Measurements from ENCODE around the gene LRG1. TPM values are rescaled to one million over a fixed set of nuclear protein-coding genes. Genes with fewer than 3 reads are reported as not detected.

Gene LRG1
- total and polyA plus RNA-seq, 9 of the 15 experiments (the other 6 are each of a cell fraction or from before 2014, with no cell fraction given), result 1.5 to 11.9 (median 8.7) TPM

GRCh38 chr19:4502282-4503131, 37.3 kb downstream of the LRG1 start:
- no peak overlapping the region for H2AFZ ChIP-seq (ENCODE audit: low read depth, low read length)
- peaks cover 5% of the 10 kb centered on the region; the same call in 1 of the 2 replicates for H4K20me1 ChIP-seq (replicated peaks; ENCODE audit: control insufficient read depth, insufficient read depth, low read length)
- intact Hi-C loops (cut with micrococcal nuclease), result no loop called here
- in situ Hi-C loops (cut with MboI), result no loop called here
- 0 out of 4 replicates have a peak overlapping the region, but pooled peaks of 1 of the 2 experiments have one; percentile 7 for H3K9ac ChIP-seq (ENCODE audit: insufficient read depth in 1 of 2, low read depth in 2 of 2, low read length in 2 of 2)
- no peaks in the 10 kb centered on the region for H3K79me2 ChIP-seq (ENCODE audit: control insufficient read depth, insufficient read depth, low read length)
- H3K4me1 ChIP-seq (replicated peaks in 1 of 2; ENCODE audit: control insufficient read depth in 2 of 2, insufficient read depth in 2 of 2, low read length in 2 of 2), result peaks cover 0 to 62% of the 10 kb centered on the region in 2 experiments; a peak in 2 of 5 replicates
- no TSS peak for BruUV-seq (replicated peaks)
- CTCF ChIA-PET (ENCODE audit: low intra/inter-chr PET ratio), result no interaction called here
- POLR2A ChIA-PET, result interaction anchor here (1.2 kb wide), 1 partner anchor 14 kb away, joined by 3 read pairs; no protein-coding TSS in a partner anchor
- DNase-seq (ENCODE audit: extremely low read depth in 1 of 4, low spot score in 3 of 4) (no peak), FAIRE-seq (no peak), ATAC-seq (no peak)
- H3K27me3 ChIP-seq (ENCODE audit: control insufficient read depth in 2 of 2, insufficient read depth in 2 of 2, low read length in 2 of 2), result no peaks in the 10 kb centered on the region
- H3K4me3 ChIP-seq, result no peak overlapping the region
- H3K36me3 ChIP-seq (ENCODE audit: control insufficient read depth, insufficient read depth, low read length), result peaks cover 34% of the 10 kb centered on the region; the same call in 1 of the 3 replicates
- peaks cover 3% of the 10 kb centered on the region for H3K9me1 ChIP-seq (ENCODE audit: control insufficient read depth, insufficient read depth, low read length)
- H3K27ac ChIP-seq (ENCODE audit: extremely low read depth, low read depth, low read length), result no peak overlapping the region
- WGBS (ENCODE audit: insufficient coverage, low coverage, missing lambda C conversion rate), result 85% methylated on average over 32 of the region's 37 CpGs
- no peak overlapping the region for H3K4me2 ChIP-seq (ENCODE audit: insufficient read depth, low read length)
- TF ChIP-seq POU5F1 (IDR thresholded peaks at IDR 0.05; ENCODE audit: borderline replicate concordance, low read depth, low read length, partially characterized antibody), result no peak
- TF ChIP-seq POLR2G (IDR thresholded peaks at IDR 0.05; ENCODE audit: low read depth, low read length), result 0 out of 2 replicates have a peak, but pooled peaks have one; percentile 12
- no peaks in the 10 kb centered on the region for H3K9me3 ChIP-seq (replicated peaks; ENCODE audit: control insufficient read depth, insufficient read depth, low read depth, low read length)

- 97% methylated on average over 20 of the region's 25 CpGs for WGBS (ENCODE audit: insufficient coverage, low coverage, missing lambda C conversion rate)
- FAIRE-seq (no peak), ATAC-seq (no peak), DNase-seq (ENCODE audit: extremely low read depth in 1 of 4, low spot score in 3 of 4) (no peak)
- H3K36me3 ChIP-seq (ENCODE audit: control insufficient read depth, insufficient read depth, low read length), result peaks cover 36% of the 10 kb centered on the region; the same call in 1 of the 3 replicates
- H3K79me2 ChIP-seq (ENCODE audit: control insufficient read depth, insufficient read depth, low read length), result no peaks in the 10 kb centered on the region
- intact Hi-C loops (cut with micrococcal nuclease), result no loop called here
- POLR2A ChIA-PET, result interaction anchor here (1.2 kb wide), 1 partner anchor 14 kb away, joined by 3 read pairs; no protein-coding TSS in a partner anchor
- H3K4me3 ChIP-seq, result no peak overlapping the region
- H3K27me3 ChIP-seq (ENCODE audit: control insufficient read depth in 2 of 2, insufficient read depth in 2 of 2, low read length in 2 of 2), result no peaks in the 10 kb centered on the region
- H3K9ac ChIP-seq (ENCODE audit: insufficient read depth in 1 of 2, low read depth in 2 of 2, low read length in 2 of 2), result no peak overlapping the region
- H4K20me1 ChIP-seq (replicated peaks; ENCODE audit: control insufficient read depth, insufficient read depth, low read length), result peaks cover 5% of the 10 kb centered on the region; the same call in 1 of the 2 replicates
- peaks cover 0 to 53% of the 10 kb centered on the region in 2 experiments; a peak in 2 of 5 replicates for H3K4me1 ChIP-seq (replicated peaks in 1 of 2; ENCODE audit: control insufficient read depth in 2 of 2, insufficient read depth in 2 of 2, low read length in 2 of 2)
- no peak overlapping the region for H3K27ac ChIP-seq (ENCODE audit: extremely low read depth, low read depth, low read length)
- no peak overlapping the region for H3K4me2 ChIP-seq (ENCODE audit: insufficient read depth, low read length)
- no peaks in the 10 kb centered on the region for H3K9me3 ChIP-seq (replicated peaks; ENCODE audit: control insufficient read depth, insufficient read depth, low read depth, low read length)
- H2AFZ ChIP-seq (ENCODE audit: low read depth, low read length), result no peak overlapping the region
- BruUV-seq (replicated peaks), result TSS peak; percentile 38
- in situ Hi-C loops (cut with MboI), result no loop called here
- CTCF ChIA-PET (ENCODE audit: low intra/inter-chr PET ratio), result no interaction called here
- H3K9me1 ChIP-seq (ENCODE audit: control insufficient read depth, insufficient read depth, low read length), result peaks cover 3% of the 10 kb centered on the region
- no peak for TF ChIP-seq STAT5B (CRISPR knock-in tag; IDR thresholded peaks at IDR 0.05)
- no peak for TF ChIP-seq ZEB2 (IDR thresholded peaks at IDR 0.05)
- no peak for TF ChIP-seq RAD21 (CRISPR knock-in tag; conservative IDR thresholded peaks at IDR 0.05 in 1 of 2, IDR thresholded peaks at IDR 0.05 in 1 of 2)
- TF ChIP-seq IRF9 (tag; IDR thresholded peaks at IDR 0.05), result no peak
- TF ChIP-seq ZNF668 (CRISPR knock-in tag; IDR thresholded peaks at IDR 0.05), result no peak
- TF ChIP-seq ZBTB17 (CRISPR knock-in tag; IDR thresholded peaks at IDR 0.05), result no peak
- TF ChIP-seq, protein P1, sequence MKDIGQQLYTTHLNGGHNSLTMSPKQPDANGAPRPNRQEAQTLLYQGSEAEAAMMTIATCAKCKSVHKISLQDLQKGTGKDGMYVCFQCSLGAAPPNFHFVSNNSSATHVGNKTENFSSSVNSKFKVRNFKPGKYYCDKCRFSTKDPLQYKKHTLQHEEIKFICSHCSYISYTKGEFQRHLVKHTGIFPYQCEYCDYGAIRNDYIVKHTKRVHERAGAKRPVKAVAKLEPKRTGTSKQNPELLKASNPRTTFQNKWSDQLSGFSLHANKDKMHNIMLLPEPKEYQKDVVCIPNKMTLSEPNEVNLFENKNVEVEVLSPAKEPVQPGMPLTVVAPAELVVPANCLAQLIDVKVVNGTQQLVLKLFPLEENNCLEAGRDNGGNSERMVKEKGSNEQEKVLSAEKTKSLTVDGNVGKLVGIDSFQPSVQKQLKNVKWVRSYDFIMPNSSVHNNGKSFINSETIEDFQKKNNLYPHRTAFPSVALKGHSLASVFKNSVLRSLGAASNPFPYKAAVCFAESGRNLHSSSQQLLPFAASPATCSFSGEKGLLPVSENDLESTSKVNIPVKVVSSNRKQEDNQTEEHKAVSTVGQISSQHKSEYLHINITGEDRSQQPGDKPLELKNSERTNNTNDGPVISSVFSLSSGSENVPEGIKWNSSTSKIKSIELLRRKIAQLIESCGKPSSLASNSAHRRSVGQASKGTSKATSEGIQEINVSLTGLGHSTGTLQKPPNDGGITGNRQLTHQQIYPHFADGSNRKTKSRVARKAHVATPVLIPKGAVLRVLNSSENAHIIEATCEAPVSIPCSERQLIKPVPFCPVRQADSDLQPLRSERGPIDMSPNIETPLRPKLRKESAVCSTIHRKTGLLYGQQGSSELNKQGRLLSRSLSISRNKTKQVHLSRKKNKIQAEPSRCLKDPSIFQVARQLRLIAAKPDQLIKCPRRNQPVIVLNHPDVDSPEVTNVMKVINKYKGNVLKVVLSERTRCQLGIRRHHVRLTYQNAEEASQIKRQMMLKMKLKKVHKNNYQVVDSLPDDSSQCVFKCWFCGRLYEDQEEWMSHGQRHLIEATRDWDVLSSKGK (CRISPR knock-in tag; IDR thresholded peaks at IDR 0.05), result no peak
These were observed 38.1 kb downstream of the LRG1 start for GRCh38 chr19:4501691-4502090.
